ENCODE results near the gene TTC23.

TTC23 gene

GRCh38 chr15:99100245-99101173, 148.9 kb downstream of the TTC23 start:
- DNase-seq = no peak

- no peak for DNase-seq
Measured at GRCh38 chr15:99099661-99100060, 149.7 kb downstream of the TTC23 start.

DNA sequence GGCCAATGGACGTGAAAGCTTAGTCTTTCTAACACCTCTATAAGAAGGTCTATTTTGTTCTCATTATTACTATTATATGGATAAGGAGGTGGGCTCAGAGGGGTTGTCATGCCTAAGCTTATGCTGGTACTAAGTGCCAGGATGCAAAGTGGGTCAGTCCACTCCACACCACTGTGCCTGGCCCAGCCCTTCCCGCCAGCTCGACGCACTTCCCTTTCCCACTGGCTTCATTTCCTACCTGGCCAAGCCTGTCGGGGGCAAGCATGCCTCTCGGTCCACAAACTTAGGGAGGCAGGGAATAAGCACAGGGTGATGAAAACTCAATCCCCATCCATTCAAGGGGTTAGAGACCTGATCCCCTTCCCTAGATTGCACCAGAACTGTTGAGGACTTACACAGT, 150.4 kb downstream of the TTC23 start:
- DNase-seq = no peak

GRCh38 chr15:99098426-99098825, 151.0 kb downstream of the TTC23 start:
- no peak for DNase-seq

- DNase-seq = no peak
Measured at GRCh38 chr15:99097441-99098410, 151.7 kb downstream of the TTC23 start.

- DNase-seq = no peak
Measured at GRCh38 chr15:99096894-99097426, 152.4 kb downstream of the TTC23 start.

DNA sequence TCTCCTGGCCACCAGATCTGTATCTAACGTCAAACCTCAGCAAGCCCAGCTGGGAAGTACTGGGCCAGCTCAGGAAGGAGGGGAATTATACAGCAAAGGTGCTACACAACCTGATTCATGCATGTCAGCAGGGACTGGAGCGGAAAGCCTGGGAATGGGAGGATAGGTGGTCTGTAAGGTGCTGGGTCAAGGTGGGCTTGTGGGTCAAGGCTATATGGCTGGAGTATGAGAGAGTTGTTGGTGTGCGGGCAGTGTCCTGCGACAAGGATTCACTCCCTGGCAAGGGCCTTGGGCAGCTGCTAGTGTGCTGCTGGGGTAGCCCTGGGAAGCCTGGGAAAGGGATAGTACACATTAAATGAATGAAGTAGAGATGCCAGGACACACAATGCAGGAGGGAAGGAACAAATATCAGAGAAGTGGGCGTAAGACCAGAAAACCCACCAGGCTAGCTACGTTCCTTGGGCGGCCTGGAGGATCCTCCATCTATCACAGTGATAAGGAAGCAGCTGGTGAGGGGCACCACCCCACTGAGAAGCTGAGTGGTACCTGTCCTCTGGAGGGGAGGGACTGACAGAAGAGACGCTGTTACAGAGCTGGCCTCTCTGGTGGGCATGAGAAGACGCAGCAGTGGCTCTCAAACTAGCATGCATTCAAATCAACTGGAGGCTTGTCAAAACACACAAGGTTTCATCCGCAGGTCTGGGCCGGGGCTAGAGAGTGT, 153.0 kb downstream of the TTC23 start:
- DNase-seq = no peak

GRCh38 chr15:99095626-99096025, 153.8 kb downstream of the TTC23 start:
- DNase-seq = no peak

DNA sequence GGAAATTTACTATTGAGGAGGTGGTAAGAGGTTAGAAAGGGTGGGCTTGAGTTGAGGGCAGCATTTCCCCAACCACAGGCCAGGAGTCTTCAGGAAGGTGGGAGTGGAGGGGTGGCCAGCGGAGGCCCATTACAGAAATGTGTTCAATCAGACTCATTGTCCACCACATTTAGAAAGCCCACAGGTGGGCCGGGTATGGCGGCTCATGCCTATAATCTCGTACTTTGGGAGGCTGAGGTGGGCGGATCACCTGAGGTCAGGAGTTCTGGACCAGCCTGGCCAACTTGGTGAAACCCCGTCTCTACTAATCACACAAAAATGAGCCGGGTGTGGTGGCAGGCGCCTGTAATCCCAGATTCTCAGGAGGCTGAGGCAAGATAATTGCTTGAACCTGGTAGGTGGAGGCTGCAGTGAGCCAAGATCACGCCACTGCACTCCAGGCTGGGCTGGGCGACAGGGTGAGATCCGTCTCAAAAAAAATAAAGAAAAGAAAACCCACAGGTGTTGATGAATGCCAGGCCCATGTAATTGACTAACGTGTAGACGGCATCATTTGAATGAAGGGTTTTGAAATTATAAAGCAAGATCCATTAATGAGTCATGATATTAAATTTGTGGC, 156.7 kb downstream of the TTC23 start:
- no peak for DNase-seq

- DNase-seq = no peak
Measured at GRCh38 chr15:99090938-99091337, 158.4 kb downstream of the TTC23 start.

GRCh38 chr15:99090011-99090699, 159.2 kb downstream of the TTC23 start:
- DNase-seq = no peak

DNA sequence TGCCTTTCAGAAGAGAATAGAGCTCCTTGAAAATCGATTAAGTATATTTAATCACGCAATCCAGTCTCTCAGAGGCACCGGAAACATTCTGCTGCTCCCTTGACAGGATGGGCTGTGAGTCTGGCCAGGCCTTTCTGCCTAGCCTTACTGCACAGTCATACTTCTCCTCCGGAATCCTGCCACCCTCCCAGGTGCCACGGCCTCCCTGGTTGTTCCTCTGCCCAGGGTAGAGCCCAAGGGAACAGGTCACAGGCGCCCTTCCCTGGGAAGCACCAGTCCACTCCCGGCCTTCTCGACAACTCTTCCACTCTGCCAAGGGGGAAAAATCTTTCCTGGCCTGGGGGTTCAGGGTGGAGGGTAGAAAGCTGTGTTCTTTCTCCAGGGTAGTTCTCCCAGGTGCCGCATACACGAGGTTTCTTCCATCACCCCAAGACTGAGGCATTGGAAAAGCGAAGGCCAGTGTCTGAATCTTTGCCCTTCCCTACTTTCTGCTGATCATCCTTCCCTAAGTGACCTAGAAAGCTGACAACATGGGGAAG, 161.9 kb downstream of the TTC23 start:
- DNase-seq = no peak

DNA sequence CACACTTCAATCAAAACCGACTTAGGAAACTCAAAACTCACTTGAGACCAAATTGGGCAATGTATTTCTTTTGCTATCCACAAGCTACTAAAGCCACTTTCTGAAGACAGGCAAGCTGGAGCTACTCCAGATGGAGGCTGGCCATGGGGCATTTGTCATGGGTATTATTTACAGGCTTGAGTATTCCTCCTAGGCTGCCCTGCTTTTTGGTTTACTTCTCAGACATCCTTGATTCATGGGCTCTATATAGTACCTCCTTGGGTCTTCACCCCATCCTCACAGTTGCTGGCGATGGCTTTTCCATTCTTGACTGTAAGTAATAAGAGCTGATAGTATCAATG, 163.1 kb downstream of the TTC23 start:
- DNase-seq = no peak
